VCaP (cell line): ENCODE results near the gene SETD5.

Source experiments
- H3K27ac ChIP-seq: fragments of 450-650 bp; 2 replicates; pipeline ENCODE4 v1.5.1; 2017
- TF ChIP-seq, protein P1 (sequence below): fragments of 450-650 bp; conservative IDR thresholded peaks from 2 replicates; pipeline ENCODE4 v1.5.1; 2017; ENCODE audit warnings: mild to moderate bottlenecking, moderate library complexity

SETD5 gene

DNA sequence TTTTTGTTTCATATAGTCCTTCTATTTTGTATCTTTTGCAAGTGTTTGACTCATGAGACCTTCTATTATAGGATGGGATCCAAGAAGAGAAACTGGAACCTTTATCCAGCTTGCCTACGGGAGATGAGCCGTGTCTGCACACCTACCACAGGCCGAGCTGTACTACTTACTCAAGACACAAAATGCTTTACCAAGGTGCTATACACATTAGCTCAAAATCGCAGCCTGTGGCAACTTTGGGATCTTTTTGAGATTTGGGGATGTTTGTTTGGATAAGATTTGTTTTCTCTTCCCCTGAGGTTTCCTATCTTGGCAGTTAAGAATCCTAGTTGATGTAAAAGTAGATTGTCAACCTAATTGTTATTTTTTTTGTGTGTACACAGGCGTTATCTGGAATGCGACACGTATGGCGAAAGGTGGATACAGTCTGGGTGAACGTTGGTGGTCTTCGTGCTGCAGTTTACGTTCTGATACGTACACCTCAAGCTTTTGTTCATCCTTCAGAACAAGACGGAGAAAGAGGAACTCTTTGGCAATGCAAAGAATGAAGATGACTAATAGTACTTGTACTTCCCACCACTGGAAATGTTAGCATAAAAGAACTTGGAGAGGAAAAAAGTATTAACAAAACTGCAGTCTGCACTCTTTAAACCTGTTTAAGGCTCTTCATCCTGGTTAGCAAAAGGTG, 13.1 kb upstream of the SETD5 start:
- TF ChIP-seq, protein P1, sequence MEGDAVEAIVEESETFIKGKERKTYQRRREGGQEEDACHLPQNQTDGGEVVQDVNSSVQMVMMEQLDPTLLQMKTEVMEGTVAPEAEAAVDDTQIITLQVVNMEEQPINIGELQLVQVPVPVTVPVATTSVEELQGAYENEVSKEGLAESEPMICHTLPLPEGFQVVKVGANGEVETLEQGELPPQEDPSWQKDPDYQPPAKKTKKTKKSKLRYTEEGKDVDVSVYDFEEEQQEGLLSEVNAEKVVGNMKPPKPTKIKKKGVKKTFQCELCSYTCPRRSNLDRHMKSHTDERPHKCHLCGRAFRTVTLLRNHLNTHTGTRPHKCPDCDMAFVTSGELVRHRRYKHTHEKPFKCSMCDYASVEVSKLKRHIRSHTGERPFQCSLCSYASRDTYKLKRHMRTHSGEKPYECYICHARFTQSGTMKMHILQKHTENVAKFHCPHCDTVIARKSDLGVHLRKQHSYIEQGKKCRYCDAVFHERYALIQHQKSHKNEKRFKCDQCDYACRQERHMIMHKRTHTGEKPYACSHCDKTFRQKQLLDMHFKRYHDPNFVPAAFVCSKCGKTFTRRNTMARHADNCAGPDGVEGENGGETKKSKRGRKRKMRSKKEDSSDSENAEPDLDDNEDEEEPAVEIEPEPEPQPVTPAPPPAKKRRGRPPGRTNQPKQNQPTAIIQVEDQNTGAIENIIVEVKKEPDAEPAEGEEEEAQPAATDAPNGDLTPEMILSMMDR, result no peak

DNA sequence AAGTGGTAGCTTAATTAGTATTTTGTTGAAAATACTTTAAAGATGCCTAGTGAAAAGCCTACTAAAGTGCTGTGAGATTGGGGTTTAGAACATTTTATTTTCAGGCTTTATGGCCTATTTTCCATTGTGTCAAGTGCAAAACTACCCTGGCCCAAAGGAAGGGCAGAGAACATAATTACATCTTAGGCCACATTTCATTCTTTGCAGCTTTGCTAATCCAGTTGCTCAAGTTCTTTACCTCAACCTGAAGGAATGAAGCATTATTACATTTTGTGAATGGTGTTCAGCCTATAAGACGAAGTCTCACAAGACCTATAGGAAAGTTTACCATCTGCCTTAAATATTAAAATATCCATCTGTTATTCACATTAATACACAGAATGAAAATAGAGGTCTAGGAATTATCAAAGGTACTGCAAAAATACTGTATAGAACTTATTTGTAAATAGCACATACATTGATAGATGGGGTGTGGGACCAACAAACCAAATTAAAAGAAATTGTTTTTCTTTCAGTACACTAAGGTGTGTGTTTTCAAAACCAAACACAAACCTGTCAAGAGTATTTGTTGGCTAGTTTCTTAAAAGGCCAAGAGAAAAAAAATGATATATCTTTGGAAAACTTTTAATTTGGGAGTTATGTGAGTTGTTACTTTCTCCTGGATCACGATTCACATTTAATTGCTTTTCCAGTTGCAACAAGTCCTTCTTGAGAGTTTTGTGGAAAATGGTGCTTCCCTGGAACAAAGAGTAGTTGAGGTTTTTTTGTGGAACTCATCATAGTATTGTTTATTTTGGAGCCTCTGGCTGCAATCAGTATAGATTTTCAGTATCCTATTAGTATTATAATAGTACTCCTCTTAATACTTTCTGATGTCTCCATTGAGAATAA, 12.0 kb upstream of the SETD5 start:
- TF ChIP-seq, protein P1, result no peak
- H3K27ac ChIP-seq, result no peak overlapping the region; the same call in 1 of the 2 replicates

More for the DNA sequence above, 13.1 kb upstream of the SETD5 start:
- peak overlapping the region; percentile 0; the same call in 1 of the 2 replicates for H3K27ac ChIP-seq

DNA sequence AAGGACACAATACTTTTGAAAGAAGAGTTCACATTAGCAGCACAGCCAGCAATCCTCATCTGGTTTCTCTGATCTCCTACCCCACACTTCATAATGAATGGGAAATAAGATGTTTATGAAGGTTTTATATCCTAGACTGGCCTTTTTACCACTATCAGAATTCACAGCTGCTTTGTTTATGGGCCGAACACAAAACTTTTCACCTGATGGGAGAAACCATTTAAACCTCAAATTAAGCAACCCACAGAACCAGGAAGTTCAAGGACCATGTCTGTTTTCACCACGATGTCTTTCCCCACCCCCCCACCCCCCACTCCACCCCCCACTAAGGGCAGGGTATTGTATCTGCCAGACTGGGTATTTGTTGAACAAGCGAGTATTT, 11.3 kb upstream of the SETD5 start:
- H3K27ac ChIP-seq, result no peak overlapping the region; the same call in 1 of the 2 replicates
- TF ChIP-seq, protein P1, result no peak

DNA sequence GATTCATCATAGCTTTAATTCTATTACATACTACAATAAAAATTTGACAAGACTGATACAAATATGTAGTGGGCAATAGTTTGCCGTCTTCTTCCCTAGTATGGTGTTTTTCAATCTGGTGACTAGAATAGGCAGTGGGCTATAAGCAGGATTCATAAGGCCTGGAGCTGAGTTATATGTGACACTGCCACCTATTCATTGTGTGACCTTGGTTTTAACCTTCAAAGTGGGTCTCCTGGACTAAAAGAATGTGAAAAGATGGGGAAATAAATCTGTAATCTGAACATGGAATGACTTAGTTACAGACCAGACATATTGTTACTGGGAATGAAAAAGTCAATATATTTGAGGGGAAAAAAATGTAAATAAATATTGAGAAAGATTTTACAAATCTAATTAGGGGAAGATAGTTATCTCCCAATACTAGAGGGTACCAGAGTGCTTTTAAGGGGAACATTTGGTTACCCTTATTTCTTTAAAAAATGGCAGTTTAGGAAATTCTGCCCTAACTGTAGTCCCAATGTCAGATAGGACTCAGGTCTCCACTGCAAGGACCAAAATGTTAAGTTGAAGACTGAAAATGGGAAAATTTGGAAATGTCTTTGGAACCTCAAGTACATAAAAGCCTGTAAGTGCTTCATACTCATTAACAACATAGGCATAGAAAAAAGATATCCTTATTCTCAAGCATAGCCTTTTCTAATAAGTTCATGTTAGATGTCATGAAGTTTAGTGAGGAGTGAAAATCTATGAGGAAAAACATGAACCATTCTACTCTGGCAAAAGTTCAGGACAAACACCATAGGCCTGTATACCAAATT, 10.7 kb upstream of the SETD5 start:
- TF ChIP-seq, protein P1, result no peak
- H3K27ac ChIP-seq, result peak overlapping the region; percentile 1; the same call in 1 of the 2 replicates

DNA sequence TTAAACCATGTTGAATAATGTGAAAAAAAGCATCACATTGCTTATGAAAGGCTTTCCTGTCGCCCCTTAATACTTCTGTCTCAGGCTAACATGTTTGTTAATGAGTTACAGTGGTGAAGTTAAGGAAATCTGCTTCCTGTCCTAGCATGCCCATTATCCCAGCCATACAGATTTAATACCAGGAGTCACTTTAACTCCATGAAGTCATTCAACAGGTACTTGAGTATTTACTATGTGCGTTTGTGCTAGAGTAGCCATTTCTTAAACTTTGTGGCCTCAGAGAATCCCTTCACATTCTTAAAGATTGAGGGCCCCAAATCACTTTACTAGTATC, 10.1 kb upstream of the SETD5 start:
- H3K27ac ChIP-seq, result peak overlapping the region; percentile 1; the same call in 1 of the 2 replicates
- TF ChIP-seq, protein P1, result no peak

DNA sequence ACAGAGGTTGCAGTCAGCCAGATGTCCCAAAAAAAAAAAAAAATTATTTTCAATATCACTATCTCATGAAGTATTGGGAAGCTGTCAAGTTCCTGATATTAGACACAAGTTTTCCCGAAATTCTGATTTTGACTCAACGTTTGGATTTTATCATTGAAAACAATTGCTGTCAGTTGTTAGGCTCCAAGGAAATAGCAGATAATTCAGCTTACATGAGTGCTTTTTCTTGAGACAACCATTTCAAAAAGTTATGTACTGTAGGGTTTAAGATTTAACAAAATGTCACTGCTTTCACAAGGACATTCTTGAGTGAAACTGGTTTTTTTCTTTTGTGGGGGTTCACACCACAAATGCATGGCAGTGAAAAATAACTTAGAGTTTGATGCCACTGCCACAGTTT, 9.3 kb upstream of the SETD5 start:
- TF ChIP-seq, protein P1, result no peak
- no peak overlapping the region for H3K27ac ChIP-seq
